A549 (cell line): ENCODE measurements around the gene NFILZ. TPM values are rescaled to one million over a fixed set of nuclear protein-coding genes. Genes with fewer than 3 reads are reported as not detected.

Experiments used
- ATAC-seq, 2 experiments: fragments of 200-7000 bp in 1 of 2; fragments of >200 bp in 1 of 2; cut with Nextera tagmentation in 1 of 2; cut with Tn5 transposase in 1 of 2; 3 replicates each; pipeline versions ENCODE4 v1.8.0 to v1.9.1; 2018 to 2020; ENCODE audit warnings: mild to moderate bottlenecking in 1 of 2, moderate library complexity in 1 of 2
- CTCF ChIA-PET: fragments of 300-600 bp; sonication (Branson Sonifier 250); formaldehyde crosslinking; extraction: SDS; loops from one replicate; lab custom pipeline; 2021; ENCODE audit warnings: antibody characterized with exemption, inconsistent platforms; lab: Yijun Ruan, JAX
- POLR2A ChIA-PET: fragments of 350-600 bp; formaldehyde crosslinking; extraction: SDS; loops from one replicate; lab custom pipeline; 2021; ENCODE audit warnings: antibody characterized with exemption, inconsistent platforms; lab: Yijun Ruan, JAX
- DNase-seq, 2 experiments: peaks; one replicate each; pipeline versions ENCODE4 v3.0.0 to v3.0.0-alpha.2; 2011 to 2016; ENCODE audit warnings: low read depth in 1 of 2, low spot score in 1 of 2
- FAIRE-seq: peaks from 2 replicates; lab custom pipeline; 2011; peaks lifted over from hg19 to GRCh38; lab: Jason Lieb, UNC
- H3K27ac ChIP-seq, 2 experiments: fragments of >200 bp; sonication (Bioruptor Twin); formaldehyde crosslinking; 3 replicates each; pipeline ENCODE4 v1.5.1; 2016 to 2017
- H3K4me1 ChIP-seq: fragments of >200 bp; sonication (Bioruptor Twin); formaldehyde crosslinking; 3 replicates; pipeline ENCODE4 v1.6.1; 2016
- H3K4me2 ChIP-seq: fragments of >200 bp; sonication (Bioruptor Twin); formaldehyde crosslinking; 3 replicates; pipeline ENCODE4 v1.6.1; 2016
- H3K4me3 ChIP-seq: fragments of >200 bp; sonication (Bioruptor Twin); formaldehyde crosslinking; 3 replicates; pipeline ENCODE4 v1.5.1; 2016
- H3K9me3 ChIP-seq: fragments of >200 bp; sonication (Bioruptor Twin); formaldehyde crosslinking; 3 replicates; pipeline ENCODE4 v1.6.1; 2016
- CHD2 ChIP-seq: fragments of 150-350 bp; IDR thresholded peaks from 2 replicates; pipeline ENCODE4 v1.6.1; 2014; ENCODE audit warnings: low read length; ENCODE audit not compliant: partially characterized antibody
- EP300 ChIP-seq, 2 experiments: fragments of >200 bp; sonication (Bioruptor Twin); formaldehyde crosslinking; IDR thresholded peaks; 2 replicates in 1 of 2; 3 replicates in 1 of 2; pipeline ENCODE4 v1.6.1; 2016 to 2017
- GATA3 ChIP-seq: IDR thresholded peaks from 2 replicates; pipeline ENCODE4 v1.6.1; 2012; ENCODE audit warnings: borderline replicate concordance
- HDAC2 ChIP-seq: fragments of 200-600 bp; sonication (generic); IDR thresholded peaks from 2 replicates; pipeline ENCODE4 v1.6.1; 2016
- HOXA7 ChIP-seq: fragments of 250-450 bp; sonication (Bioruptor Pico); IDR thresholded peaks from 2 replicates; pipeline ENCODE4 v1.5.0; 2020; ENCODE audit warnings: mild to moderate bottlenecking, moderate library complexity
- NFE2L2 ChIP-seq: fragments of 150-350 bp; conservative IDR thresholded peaks from 2 replicates; pipeline ENCODE4 v1.6.1; 2014; ENCODE audit warnings: low read length
- PHF8 ChIP-seq: fragments of 200-600 bp; sonication (generic); IDR thresholded peaks from 2 replicates; pipeline ENCODE4 v1.6.1; 2016; ENCODE audit warnings: low read depth, mild to moderate bottlenecking, antibody characterized with exemption, moderate library complexity, borderline replicate concordance
- POLR2A ChIP-seq: IDR thresholded peaks from 2 replicates; pipeline ENCODE4 v1.6.1; 2012; ENCODE audit warnings: mild to moderate bottlenecking, low read length
- POLR2AphosphoS2 ChIP-seq: conservative IDR thresholded peaks from 2 replicates; pipeline ENCODE4 v1.6.1; 2012; ENCODE audit warnings: low read length, improper control_type of control experiment, inconsistent platforms
- RAD21 ChIP-seq, 2 experiments: fragments of >200 bp in 1 of 2; sonication (Bioruptor Twin) in 1 of 2; formaldehyde crosslinking in 1 of 2; IDR thresholded peaks in 1 of 2; conservative IDR thresholded peaks in 1 of 2; 2 replicates in 1 of 2; 3 replicates in 1 of 2; pipeline ENCODE4 v1.6.1; 2012 to 2018; ENCODE audit warnings: inconsistent platforms in 1 of 2
- RARB ChIP-seq: fragments of 250-450 bp; sonication (Bioruptor Pico); IDR thresholded peaks from 2 replicates; pipeline ENCODE4 v1.8.0; 2021; ENCODE audit warnings: mild to moderate bottlenecking, moderate library complexity
- RCOR1 ChIP-seq: fragments of 150-350 bp; IDR thresholded peaks from 2 replicates; pipeline ENCODE4 v1.6.1; 2014; ENCODE audit warnings: antibody characterized with exemption, low read length, low read depth
- RFX5 ChIP-seq: fragments of 450-650 bp; IDR thresholded peaks from 2 replicates; pipeline ENCODE4 v1.7.1; 2014; ENCODE audit warnings: antibody characterized with exemption, mild to moderate bottlenecking, moderate library complexity
- SMC3 ChIP-seq: fragments of >200 bp; sonication (Bioruptor Twin); formaldehyde crosslinking; IDR thresholded peaks from 3 replicates; pipeline ENCODE4 v1.6.1; 2018; ENCODE audit warnings: inconsistent platforms
- ZC3H11A ChIP-seq: fragments of 450-650 bp; IDR thresholded peaks from 2 replicates; pipeline ENCODE4 v1.6.1; 2014; ENCODE audit warnings: antibody characterized with exemption, mild to moderate bottlenecking
- WGBS: methylation state at CpG from one replicate; pipeline ENCODE4 v1.1.6; 2017; ENCODE audit errors: missing lambda C conversion rate; 5-methylcytosine and 5-hydroxymethylcytosine counted together
- polyA plus RNA-seq, 4 experiments: library from polyadenylated mRNA; depleted of rRNA in 3 of 4; stranded (reverse); fragments of >200 nt; fragmentation: RNase III in 1 of 4; extraction: RNeasy Plus Mini Kit Qiagen cat#74134 plus additional on column Dnase treatment in 1 of 4; gene quantifications; 2 replicates in 3 of 4; 3 replicates in 1 of 4; pipeline ENCODE4 v1.2.3, GENCODE V29; 2011 to 2017
- TF ChIP-seq, protein P1 (sequence below): fragments of >200 bp; sonication (Bioruptor Twin); formaldehyde crosslinking; IDR thresholded peaks from 3 replicates; pipeline ENCODE4 v1.5.1; 2016
- TF ChIP-seq, protein P2 (sequence below): IDR thresholded peaks from 2 replicates; pipeline ENCODE4 v1.6.1; 2012
- TF ChIP-seq, protein P3 (sequence below): fragments of 250-450 bp; sonication (Bioruptor Pico); IDR thresholded peaks from 2 replicates; pipeline ENCODE4 v1.5.0; 2020; ENCODE audit warnings: low read depth, mild to moderate bottlenecking, moderate library complexity
- TF ChIP-seq, protein P4 (sequence below): fragments of >200 bp; sonication (Bioruptor Twin); formaldehyde crosslinking; IDR thresholded peaks from 2 replicates; pipeline ENCODE4 v1.6.1; 2016
- TF ChIP-seq, protein P5 (sequence below): IDR thresholded peaks from 2 replicates; pipeline ENCODE4 v1.6.1; 2012

The NFILZ gene
- polyA plus RNA-seq, 2 of the 4 experiments (the other 2 are of a cell fraction): not detected

DNA sequence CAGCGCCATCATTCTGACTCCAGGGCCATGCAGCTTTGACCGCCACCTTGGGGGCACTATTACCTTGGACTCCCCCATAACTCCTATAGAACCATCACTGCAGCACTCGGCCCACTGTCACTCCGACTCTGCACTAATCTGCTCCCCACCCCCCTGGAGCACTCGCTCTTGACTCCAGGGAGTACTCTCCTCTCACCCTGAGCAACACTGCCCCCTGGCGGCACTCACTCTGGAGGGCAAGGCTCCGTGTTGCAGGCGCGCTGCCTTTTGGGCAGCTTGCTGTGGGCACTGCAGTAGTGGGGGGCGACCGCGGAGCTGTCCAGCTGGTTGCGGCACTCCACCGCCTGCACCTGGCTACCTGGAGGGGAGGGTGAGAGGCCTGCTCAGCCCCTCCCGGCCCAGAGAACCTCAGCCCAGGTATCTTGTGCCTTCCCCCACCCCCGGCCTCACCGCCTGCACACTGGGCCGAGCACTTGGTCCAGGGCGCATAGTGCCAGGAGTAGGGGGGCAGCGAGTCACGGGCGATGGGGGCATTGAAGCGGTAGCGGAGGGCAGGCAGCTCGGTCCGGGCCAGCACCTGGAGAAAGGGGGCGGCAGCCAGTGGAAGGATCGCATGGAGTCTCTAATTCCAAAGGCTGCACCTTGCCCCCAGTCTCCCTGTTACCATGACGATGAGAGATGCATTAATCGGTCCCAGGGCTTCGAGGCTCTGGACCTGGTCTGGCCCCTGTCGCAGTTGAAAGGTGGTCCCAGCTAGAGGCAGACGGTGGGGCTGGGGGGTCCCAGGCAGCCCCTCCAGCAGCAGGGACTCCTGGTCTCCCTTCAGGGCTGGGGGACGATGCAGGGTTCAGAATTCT lies 44.3 kb upstream of the NFILZ start:
- DNase-seq: peak in 1 of 2 experiments; percentile 61

DNA sequence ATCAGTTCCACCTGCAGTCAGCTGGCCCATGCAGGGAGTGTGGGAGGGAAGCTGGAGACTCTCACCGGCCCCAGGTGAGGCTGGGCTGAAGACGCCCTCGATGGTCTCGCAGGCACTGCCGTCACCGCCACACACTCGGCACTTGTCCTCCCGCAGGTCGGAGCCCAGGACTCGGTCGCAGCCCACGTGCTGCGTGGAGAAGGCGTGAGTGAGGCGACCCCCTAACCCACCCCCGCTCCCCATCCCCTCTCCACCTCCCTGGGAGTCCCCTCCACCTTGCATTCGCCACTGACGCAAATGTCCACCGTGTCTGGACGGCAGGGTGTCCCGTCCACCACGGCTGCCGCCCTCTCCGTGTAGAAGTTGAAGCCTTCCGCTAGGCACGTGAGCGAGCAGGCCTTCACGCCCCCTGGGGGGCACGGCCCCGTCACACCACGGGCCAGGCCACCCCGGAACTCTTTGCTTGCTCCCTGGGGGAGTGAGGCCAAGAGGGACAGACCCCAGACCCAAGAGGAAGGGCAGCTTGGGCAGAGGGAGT lies 41.2 kb upstream of the NFILZ start:
- POLR2A ChIA-PET: no interaction called here
- 0 out of 3 replicates have a peak, but pooled peaks cover 7% of the 10 kb centered on the region for H3K4me1 ChIP-seq
- DNase-seq: no peak
- TF ChIP-seq, protein P1, sequence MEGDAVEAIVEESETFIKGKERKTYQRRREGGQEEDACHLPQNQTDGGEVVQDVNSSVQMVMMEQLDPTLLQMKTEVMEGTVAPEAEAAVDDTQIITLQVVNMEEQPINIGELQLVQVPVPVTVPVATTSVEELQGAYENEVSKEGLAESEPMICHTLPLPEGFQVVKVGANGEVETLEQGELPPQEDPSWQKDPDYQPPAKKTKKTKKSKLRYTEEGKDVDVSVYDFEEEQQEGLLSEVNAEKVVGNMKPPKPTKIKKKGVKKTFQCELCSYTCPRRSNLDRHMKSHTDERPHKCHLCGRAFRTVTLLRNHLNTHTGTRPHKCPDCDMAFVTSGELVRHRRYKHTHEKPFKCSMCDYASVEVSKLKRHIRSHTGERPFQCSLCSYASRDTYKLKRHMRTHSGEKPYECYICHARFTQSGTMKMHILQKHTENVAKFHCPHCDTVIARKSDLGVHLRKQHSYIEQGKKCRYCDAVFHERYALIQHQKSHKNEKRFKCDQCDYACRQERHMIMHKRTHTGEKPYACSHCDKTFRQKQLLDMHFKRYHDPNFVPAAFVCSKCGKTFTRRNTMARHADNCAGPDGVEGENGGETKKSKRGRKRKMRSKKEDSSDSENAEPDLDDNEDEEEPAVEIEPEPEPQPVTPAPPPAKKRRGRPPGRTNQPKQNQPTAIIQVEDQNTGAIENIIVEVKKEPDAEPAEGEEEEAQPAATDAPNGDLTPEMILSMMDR: no peak
- TF ChIP-seq POLR2A (no peak), NFE2L2 (no peak), GATA3 (no peak), CHD2 (no peak), HOXA7 (no peak), RFX5 (no peak)
- TF ChIP-seq, protein P2, sequence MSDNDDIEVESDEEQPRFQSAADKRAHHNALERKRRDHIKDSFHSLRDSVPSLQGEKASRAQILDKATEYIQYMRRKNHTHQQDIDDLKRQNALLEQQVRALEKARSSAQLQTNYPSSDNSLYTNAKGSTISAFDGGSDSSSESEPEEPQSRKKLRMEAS: no peak
- TF ChIP-seq, all 56 proteins: peak for 0
- H3K4me3 ChIP-seq: no peak overlapping the region
- CTCF ChIA-PET: interaction anchor here (1.2 to 1.4 kb wide), 2 partner anchors 8 to 9 kb away, joined by 5 read pairs; no protein-coding TSS in a partner anchor
- WGBS: 92% methylated on average over 13 of the region's 32 CpGs
- H3K27ac ChIP-seq: no peak overlapping the region
- H3K4me2 ChIP-seq: no peak overlapping the region
- FAIRE-seq (no peak), ATAC-seq (no peak)
- no peaks in the 10 kb centered on the region for H3K9me3 ChIP-seq

More for the DNA sequence above, 44.3 kb upstream of the NFILZ start:
- no peak overlapping the region for H3K4me3 ChIP-seq
- no peak for FAIRE-seq
- CTCF ChIA-PET: interaction anchor here (0.6 to 2.7 kb wide), 12 partner anchors 8 to 1254 kb away, joined by 3 to 16 read pairs (median 4); partner anchors contain the start of gene MYO1F
- peak; percentile 63 to 64 for ATAC-seq
- H3K4me2 ChIP-seq: no peak overlapping the region
- WGBS: 88% methylated on average over 16 of the region's 34 CpGs
- H3K4me1 ChIP-seq: peaks cover 15% of the 10 kb centered on the region
- no peak overlapping the region for H3K27ac ChIP-seq
- peak in 1 of 2 experiments; percentile 39; a peak in 1 of 5 replicates for TF ChIP-seq RAD21 (conservative IDR thresholded peaks at IDR 0.05 in 1 of 2, IDR thresholded peaks at IDR 0.05 in 1 of 2)
- TF ChIP-seq HDAC2: no peak
- TF ChIP-seq, protein P1: peak; percentile 51
- no peak for TF ChIP-seq PHF8
- peak; percentile 32; the same call in 2 of the 3 replicates for TF ChIP-seq SMC3
- TF ChIP-seq RARB (CRISPR knock-in tag): no peak
- H3K9me3 ChIP-seq: no peaks in the 10 kb centered on the region
- POLR2A ChIA-PET: no interaction called here

DNA sequence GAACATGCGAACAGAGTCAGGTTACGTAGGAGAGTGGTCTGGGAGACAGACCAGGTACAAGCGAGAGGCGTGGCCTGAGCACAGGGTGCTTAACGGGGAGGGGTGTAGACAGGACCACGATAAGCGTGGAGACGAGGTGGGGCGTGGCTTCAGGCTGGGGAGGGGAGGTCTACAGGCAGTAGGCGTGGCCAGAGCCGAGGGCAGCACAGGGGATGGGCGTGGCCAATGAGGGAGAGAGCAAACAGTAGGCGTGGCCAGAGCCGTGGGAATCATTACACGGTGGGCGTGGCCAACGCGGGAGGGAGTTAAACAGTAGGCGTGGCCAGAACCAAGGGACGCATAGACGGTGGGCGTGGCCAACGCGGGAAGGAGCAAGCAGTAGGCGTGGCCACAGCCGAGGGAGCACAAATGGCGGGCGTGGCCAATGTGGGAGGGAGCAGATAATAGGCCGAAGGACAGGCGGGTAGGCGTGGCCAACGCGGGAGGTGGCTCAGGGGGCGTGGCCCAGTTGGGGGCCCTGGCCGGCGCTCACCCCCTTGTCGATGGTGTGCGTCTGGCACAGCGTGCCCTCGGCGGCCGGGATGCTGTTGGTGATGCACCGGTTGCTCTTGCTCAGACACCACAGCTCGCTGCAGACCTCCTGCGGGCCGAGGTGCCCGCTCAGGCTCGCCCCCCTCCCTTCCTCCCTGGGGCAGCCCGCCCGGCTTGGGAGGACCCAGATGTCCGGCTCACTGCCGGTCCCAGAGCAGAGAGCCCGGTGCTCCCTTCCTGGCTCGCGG lies 38.0 kb upstream of the NFILZ start:
- CTCF ChIA-PET: interaction anchor here (3.7 to 5.7 kb wide), 3 partner anchors 12 to 102 kb away, joined by 20 to 42 read pairs (median 32); no protein-coding TSS in a partner anchor
- 25% methylated on average over 30 of the region's 55 CpGs for WGBS
- POLR2A ChIA-PET: no interaction called here
- DNase-seq (peak; percentile 60 to 98), ATAC-seq (peak; percentile 82 to 93), FAIRE-seq (peak; percentile 70)
- peak overlapping the region; percentile 80 to 95 for H3K27ac ChIP-seq
- peak overlapping the region; percentile 42 for H3K4me3 ChIP-seq
- no peaks in the 10 kb centered on the region for H3K9me3 ChIP-seq
- H3K4me2 ChIP-seq: peak overlapping the region; percentile 98
- peaks cover 25% of the 10 kb centered on the region for H3K4me1 ChIP-seq
- TF ChIP-seq, protein P2: peak; percentile 14; the same call in 1 of the 2 replicates
- TF ChIP-seq RFX5 (0 out of 2 replicates have a peak, but pooled peaks have one; percentile 16), RCOR1 (no peak), ZC3H11A (0 out of 2 replicates have a peak, but pooled peaks have one; percentile 4), CHD2 (no peak), POLR2AphosphoS2 (0 out of 2 replicates have a peak, but pooled peaks have one; percentile 82), EP300 (IDR thresholded peaks at IDR 0.05) (no peak)
- TF ChIP-seq, protein P3, sequence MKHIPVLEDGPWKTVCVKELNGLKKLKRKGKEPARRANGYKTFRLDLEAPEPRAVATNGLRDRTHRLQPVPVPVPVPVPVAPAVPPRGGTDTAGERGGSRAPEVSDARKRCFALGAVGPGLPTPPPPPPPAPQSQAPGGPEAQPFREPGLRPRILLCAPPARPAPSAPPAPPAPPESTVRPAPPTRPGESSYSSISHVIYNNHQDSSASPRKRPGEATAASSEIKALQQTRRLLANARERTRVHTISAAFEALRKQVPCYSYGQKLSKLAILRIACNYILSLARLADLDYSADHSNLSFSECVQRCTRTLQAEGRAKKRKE (CRISPR knock-in tag): no peak
- TF ChIP-seq, protein P4, sequence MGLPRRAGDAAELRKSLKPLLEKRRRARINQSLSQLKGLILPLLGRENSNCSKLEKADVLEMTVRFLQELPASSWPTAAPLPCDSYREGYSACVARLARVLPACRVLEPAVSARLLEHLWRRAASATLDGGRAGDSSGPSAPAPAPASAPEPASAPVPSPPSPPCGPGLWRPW: no peak
- TF ChIP-seq, protein P5, sequence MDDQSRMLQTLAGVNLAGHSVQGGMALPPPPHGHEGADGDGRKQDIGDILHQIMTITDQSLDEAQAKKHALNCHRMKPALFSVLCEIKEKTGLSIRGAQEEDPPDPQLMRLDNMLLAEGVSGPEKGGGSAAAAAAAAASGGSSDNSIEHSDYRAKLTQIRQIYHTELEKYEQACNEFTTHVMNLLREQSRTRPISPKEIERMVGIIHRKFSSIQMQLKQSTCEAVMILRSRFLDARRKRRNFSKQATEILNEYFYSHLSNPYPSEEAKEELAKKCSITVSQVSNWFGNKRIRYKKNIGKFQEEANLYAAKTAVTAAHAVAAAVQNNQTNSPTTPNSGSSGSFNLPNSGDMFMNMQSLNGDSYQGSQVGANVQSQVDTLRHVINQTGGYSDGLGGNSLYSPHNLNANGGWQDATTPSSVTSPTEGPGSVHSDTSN: peak; percentile 85
